ENCODE data around the gene CNKSR2.

GRCh38 chrX:21369613-21370012 is 4.6 kb upstream of the CNKSR2 start:
- TF ChIP-seq ETV6 (CRISPR knock-in tag; IDR thresholded peaks at IDR 0.05) (no peak), MAX (CRISPR knock-in tag; IDR thresholded peaks at IDR 0.05) (no peak), CTCF (IDR thresholded peaks at IDR 0.05) (no peak), ATF2 (CRISPR knock-in tag; IDR thresholded peaks at IDR 0.05; ENCODE audit: borderline replicate concordance, low read depth) (no peak), ZSCAN18 (CRISPR knock-in tag; IDR thresholded peaks at IDR 0.05) (no peak), ZNF138 (CRISPR knock-in tag; conservative IDR thresholded peaks at IDR 0.05) (no peak)

All from WTC11 (cell line).